Inferior parietal cortex (tissue), 1 donor: Measurements from ENCODE around the gene ARX.

ENCODE experiments used
- DNase-seq: peaks from one replicate; pipeline ENCODE4 v3.0.0-alpha.2; 2016; ENCODE audit errors: extremely low spot score

Gene ARX

GRCh38 chrX:25001808-25002660 is 13.7 kb downstream of the ARX start:
- no peak for DNase-seq

- DNase-seq, result no peak
These were observed 16.3 kb downstream of the ARX start for GRCh38 chrX:24999511-24999910.

GRCh38 chrX:24996096-24996709 is 19.6 kb downstream of the ARX start:
- DNase-seq, result no peak

- DNase-seq, result no peak
These were observed 21.9 kb downstream of the ARX start for GRCh38 chrX:24993879-24994278.

GRCh38 chrX:24990535-24990934 is 25.2 kb downstream of the ARX start:
- no peak for DNase-seq

GRCh38 chrX:24988314-24988713 is 27.5 kb downstream of the ARX start:
- DNase-seq, result no peak

- no peak for DNase-seq
These were observed 28.0 kb downstream of the ARX start for GRCh38 chrX:24987731-24988130.

- DNase-seq, result no peak
These were observed 30.6 kb downstream of the ARX start for GRCh38 chrX:24985120-24985519.

- DNase-seq, result no peak
These were observed 31.8 kb downstream of the ARX start for GRCh38 chrX:24983931-24984330.

- no peak for DNase-seq
These were observed 33.3 kb downstream of the ARX start for GRCh38 chrX:24982306-24982965.

- no peak for DNase-seq
These were observed 34.7 kb downstream of the ARX start for GRCh38 chrX:24981030-24981429.

- no peak for DNase-seq
These were observed 36.7 kb downstream of the ARX start for GRCh38 chrX:24979081-24979480.

- no peak for DNase-seq
These were observed 46.0 kb downstream of the ARX start for GRCh38 chrX:24969812-24970211.

- no peak for DNase-seq
These were observed 50.4 kb downstream of the ARX start for GRCh38 chrX:24965372-24965771.

- no peak for DNase-seq
These were observed 51.9 kb downstream of the ARX start for GRCh38 chrX:24963823-24964222.

- DNase-seq, result no peak
These were observed 54.0 kb downstream of the ARX start for GRCh38 chrX:24961809-24962208.

- DNase-seq, result no peak
These were observed 58.9 kb downstream of the ARX start for GRCh38 chrX:24956828-24957227.

GRCh38 chrX:24955372-24955930 is 60.3 kb downstream of the ARX start:
- DNase-seq, result no peak

- no peak for DNase-seq
These were observed 61.0 kb downstream of the ARX start for GRCh38 chrX:24954732-24955131.
